ENCODE measurements around the gene PRPF19.

The PRPF19 gene

GRCh38 chr11:60944490-60945294 lies 38.3 kb upstream of the PRPF19 start:
- Mint-ChIP-seq H3K27ac (peak overlapping the region; percentile 65), H3K4me3 (peak overlapping the region in 1 of 2 donors; percentile 19), H3K9me3 (no peaks in the 10 kb centered on the region), H3K4me1 (peaks cover 56 to 89% of the 10 kb centered on the region in 2 donors), H3K36me3 (peaks cover 77% of the 10 kb centered on the region in 2 donors), H3K27me3 (no peaks in the 10 kb centered on the region)
- ATAC-seq (replicated peaks) (peak; percentile 55 to 69), DNase-seq (no peak)

- no peak overlapping the region for H3K27ac Mint-ChIP-seq
- peaks cover 50 to 82% of the 10 kb centered on the region in 2 donors for H3K4me1 Mint-ChIP-seq
- no peaks in the 10 kb centered on the region for H3K9me3 Mint-ChIP-seq
- H3K36me3 Mint-ChIP-seq: peaks cover 77 to 82% of the 10 kb centered on the region in 2 donors
- no peak overlapping the region for H3K4me3 Mint-ChIP-seq
- DNase-seq: no peak
- ATAC-seq (replicated peaks): no peak
- H3K27me3 Mint-ChIP-seq: no peaks in the 10 kb centered on the region
These were observed 36.7 kb upstream of the PRPF19 start for GRCh38 chr11:60942970-60943565.

GRCh38 chr11:60942219-60942618 lies 35.8 kb upstream of the PRPF19 start:
- H3K4me1 Mint-ChIP-seq: peaks cover 50 to 79% of the 10 kb centered on the region in 2 donors

GRCh38 chr11:60941371-60942119 lies 35.2 kb upstream of the PRPF19 start:
- H3K36me3 Mint-ChIP-seq: peaks cover 73 to 88% of the 10 kb centered on the region in 2 donors
- no peak overlapping the region for H3K4me3 Mint-ChIP-seq
- no peaks in the 10 kb centered on the region for H3K27me3 Mint-ChIP-seq
- no peak for DNase-seq
- no peaks in the 10 kb centered on the region for H3K9me3 Mint-ChIP-seq
- peak overlapping the region; percentile 20 for H3K27ac Mint-ChIP-seq
- H3K4me1 Mint-ChIP-seq: peaks cover 48 to 72% of the 10 kb centered on the region in 2 donors
- ATAC-seq (replicated peaks): no peak

More at GRCh38 chr11:60942219-60942618, 35.8 kb upstream of the PRPF19 start:
- H3K36me3 Mint-ChIP-seq: peaks cover 76 to 88% of the 10 kb centered on the region in 2 donors
- no peak overlapping the region for H3K27ac Mint-ChIP-seq
- H3K4me3 Mint-ChIP-seq: no peak overlapping the region
- DNase-seq (no peak), ATAC-seq (replicated peaks) (no peak)
- H3K9me3 Mint-ChIP-seq: no peaks in the 10 kb centered on the region
- H3K27me3 Mint-ChIP-seq: no peaks in the 10 kb centered on the region

GRCh38 chr11:60939855-60940254 lies 33.5 kb upstream of the PRPF19 start:
- H3K27me3 Mint-ChIP-seq: no peaks in the 10 kb centered on the region
- ATAC-seq (replicated peaks) (no peak), DNase-seq (no peak)
- H3K9me3 Mint-ChIP-seq: no peaks in the 10 kb centered on the region
- peaks cover 63 to 78% of the 10 kb centered on the region in 2 donors for H3K36me3 Mint-ChIP-seq
- H3K4me3 Mint-ChIP-seq: no peak overlapping the region
- peaks cover 37 to 66% of the 10 kb centered on the region in 2 donors for H3K4me1 Mint-ChIP-seq
- H3K27ac Mint-ChIP-seq: no peak overlapping the region

- no peak for DNase-seq
- H3K27ac Mint-ChIP-seq: peak overlapping the region; percentile 20
- no peaks in the 10 kb centered on the region for H3K9me3 Mint-ChIP-seq
- H3K4me3 Mint-ChIP-seq: no peak overlapping the region
- H3K36me3 Mint-ChIP-seq: peaks cover 58 to 77% of the 10 kb centered on the region in 2 donors
- no peak for ATAC-seq (replicated peaks)
- H3K27me3 Mint-ChIP-seq: no peaks in the 10 kb centered on the region
- peaks cover 35 to 66% of the 10 kb centered on the region in 2 donors for H3K4me1 Mint-ChIP-seq
These were observed 32.9 kb upstream of the PRPF19 start for GRCh38 chr11:60939301-60939700.

GRCh38 chr11:60938500-60938899 lies 32.1 kb upstream of the PRPF19 start:
- peaks cover 35 to 66% of the 10 kb centered on the region in 2 donors for H3K4me1 Mint-ChIP-seq
- H3K4me3 Mint-ChIP-seq: no peak overlapping the region
- DNase-seq (no peak), ATAC-seq (replicated peaks) (no peak)
- H3K9me3 Mint-ChIP-seq: no peaks in the 10 kb centered on the region
- H3K27ac Mint-ChIP-seq: peak overlapping the region; percentile 6
- peaks cover 54 to 70% of the 10 kb centered on the region in 2 donors for H3K36me3 Mint-ChIP-seq
- no peaks in the 10 kb centered on the region for H3K27me3 Mint-ChIP-seq

- Mint-ChIP-seq H3K27me3 (no peaks in the 10 kb centered on the region), H3K36me3 (peaks cover 49 to 65% of the 10 kb centered on the region in 2 donors), H3K9me3 (no peaks in the 10 kb centered on the region), H3K4me3 (no peak overlapping the region), H3K4me1 (peaks cover 30 to 66% of the 10 kb centered on the region in 2 donors), H3K27ac (peak overlapping the region; percentile 63)
- ATAC-seq (replicated peaks) (no peak), DNase-seq (no peak)
These were observed 31.4 kb upstream of the PRPF19 start for GRCh38 chr11:60937811-60938210.

GRCh38 chr11:60937144-60937527 lies 30.8 kb upstream of the PRPF19 start:
- Mint-ChIP-seq H3K9me3 (no peaks in the 10 kb centered on the region), H3K27me3 (no peaks in the 10 kb centered on the region), H3K36me3 (peaks cover 45 to 59% of the 10 kb centered on the region in 2 donors), H3K4me1 (peaks cover 27 to 66% of the 10 kb centered on the region in 2 donors), H3K27ac (peak overlapping the region; percentile 42), H3K4me3 (no peak overlapping the region)
- DNase-seq: no peak
- ATAC-seq (replicated peaks): no peak

GRCh38 chr11:60936467-60937143 lies 30.2 kb upstream of the PRPF19 start:
- Mint-ChIP-seq H3K27ac (peak overlapping the region; percentile 95), H3K36me3 (peaks cover 40 to 54% of the 10 kb centered on the region in 2 donors), H3K4me1 (peaks cover 28 to 66% of the 10 kb centered on the region in 2 donors), H3K4me3 (no peak overlapping the region), H3K27me3 (no peaks in the 10 kb centered on the region), H3K9me3 (no peaks in the 10 kb centered on the region)
- no peak for DNase-seq
- no peak for ATAC-seq (replicated peaks)

GRCh38 chr11:60935676-60936442 lies 29.5 kb upstream of the PRPF19 start:
- H3K36me3 Mint-ChIP-seq: peaks cover 33 to 47% of the 10 kb centered on the region in 2 donors
- peak overlapping the region; percentile 95 for H3K27ac Mint-ChIP-seq
- peak overlapping the region in 1 of 2 donors; percentile 14 for H3K4me3 Mint-ChIP-seq
- H3K4me1 Mint-ChIP-seq: peaks cover 31 to 66% of the 10 kb centered on the region in 2 donors
- H3K27me3 Mint-ChIP-seq: no peaks in the 10 kb centered on the region
- DNase-seq (no peak), ATAC-seq (replicated peaks) (peak in 1 of 2 donors; percentile 4)
- H3K9me3 Mint-ChIP-seq: no peaks in the 10 kb centered on the region

GRCh38 chr11:60934790-60935605 lies 28.6 kb upstream of the PRPF19 start:
- H3K9me3 Mint-ChIP-seq: no peaks in the 10 kb centered on the region
- H3K27me3 Mint-ChIP-seq: no peaks in the 10 kb centered on the region
- peaks cover 26 to 41% of the 10 kb centered on the region in 2 donors for H3K36me3 Mint-ChIP-seq
- H3K27ac Mint-ChIP-seq: peak overlapping the region; percentile 95
- ATAC-seq (replicated peaks) (no peak), DNase-seq (no peak)
- H3K4me3 Mint-ChIP-seq: peak overlapping the region; percentile 1 to 50
- H3K4me1 Mint-ChIP-seq: peaks cover 35 to 72% of the 10 kb centered on the region in 2 donors
